ENCODE results near the gene RHBDD2.
"Not testable (repeated sequence)": the region's sequence is repeated elsewhere in the genome, so short reads cannot be mapped to it uniquely, and the experiment has no call there.

Gene RHBDD2

DNA sequence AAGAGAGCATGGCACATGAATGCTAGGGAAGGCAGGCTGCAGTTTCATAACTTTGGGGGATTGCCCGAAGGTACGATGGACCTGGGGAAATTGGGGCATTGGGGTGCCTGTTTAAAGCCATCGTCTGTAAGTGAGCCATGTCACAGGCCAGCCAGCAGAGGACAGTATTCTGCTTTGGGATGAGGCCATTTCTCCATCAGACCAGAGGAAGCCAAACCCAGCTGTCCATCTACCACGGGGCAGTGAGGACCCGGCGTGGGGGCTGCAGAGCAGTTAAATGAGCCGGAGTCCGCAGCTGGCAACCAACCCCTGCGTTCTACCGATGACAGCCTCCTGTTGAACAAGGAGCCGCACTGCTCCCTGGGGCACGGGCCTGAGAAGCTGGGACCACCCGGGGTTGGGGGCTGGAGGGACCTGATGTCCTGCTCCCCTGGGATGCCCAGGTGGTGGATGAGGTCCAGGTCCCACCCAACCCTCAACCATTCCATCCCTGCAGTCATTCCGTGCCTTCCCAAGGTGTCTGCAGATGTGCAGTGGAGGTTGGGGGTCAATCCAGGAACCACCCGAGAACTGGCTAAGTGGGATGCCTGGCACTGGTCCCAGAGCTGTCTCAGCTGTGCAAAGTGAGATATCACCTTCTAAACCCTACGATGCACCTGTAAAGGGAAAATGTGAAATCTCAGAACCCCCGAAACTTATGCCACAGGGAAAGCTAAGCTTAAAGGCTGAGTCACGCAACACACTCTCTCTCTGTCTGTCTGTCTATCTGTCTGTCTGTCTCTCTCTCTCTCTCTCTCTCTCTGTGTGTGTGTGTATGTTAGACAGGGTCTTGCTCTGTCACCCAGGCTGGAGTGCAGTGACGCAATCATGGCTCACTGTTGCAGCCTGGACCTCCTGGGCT, 12.1 kb upstream of the RHBDD2 start:
- peak; percentile 5 to 28 for DNase-seq (ENCODE audit: low read depth in 2 of 2)

DNA sequence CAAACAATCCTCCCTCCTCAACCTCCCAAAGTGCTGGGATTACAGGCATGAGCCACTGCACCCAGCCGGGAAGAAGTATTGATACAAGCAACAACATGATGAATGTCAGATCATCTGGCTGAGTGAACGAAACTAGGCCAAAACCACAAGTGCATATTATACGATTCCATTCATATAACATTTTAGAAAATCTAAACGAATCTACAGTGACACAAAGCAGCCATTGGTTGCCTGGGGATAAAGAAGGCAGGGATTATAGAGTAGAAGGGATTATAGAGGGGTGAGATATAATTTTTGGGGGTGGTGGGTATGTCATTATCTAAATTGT, 11.5 kb upstream of the RHBDD2 start:
- DNase-seq (ENCODE audit: low read depth in 2 of 2) = no peak

DNA sequence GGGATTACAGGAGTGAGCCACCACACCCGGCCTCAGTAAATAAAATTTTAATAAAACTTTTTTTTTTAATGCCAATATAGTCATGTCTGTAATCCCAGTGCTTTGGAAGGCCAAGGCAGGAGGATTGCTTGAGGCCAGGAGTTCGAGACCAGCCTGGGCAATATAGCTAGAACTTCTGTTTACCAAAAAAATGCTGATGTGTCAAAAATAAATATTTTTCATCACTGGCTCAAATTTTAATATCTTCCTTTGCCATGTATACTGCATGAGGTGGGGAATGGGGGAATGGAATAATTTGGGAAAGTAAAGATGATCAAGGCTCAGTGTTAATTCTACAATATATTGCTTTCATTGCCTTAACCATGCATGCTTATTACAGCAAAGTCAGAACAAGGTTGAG, 10.7 kb upstream of the RHBDD2 start:
- DNase-seq (ENCODE audit: low read depth in 2 of 2) = no peak

DNA sequence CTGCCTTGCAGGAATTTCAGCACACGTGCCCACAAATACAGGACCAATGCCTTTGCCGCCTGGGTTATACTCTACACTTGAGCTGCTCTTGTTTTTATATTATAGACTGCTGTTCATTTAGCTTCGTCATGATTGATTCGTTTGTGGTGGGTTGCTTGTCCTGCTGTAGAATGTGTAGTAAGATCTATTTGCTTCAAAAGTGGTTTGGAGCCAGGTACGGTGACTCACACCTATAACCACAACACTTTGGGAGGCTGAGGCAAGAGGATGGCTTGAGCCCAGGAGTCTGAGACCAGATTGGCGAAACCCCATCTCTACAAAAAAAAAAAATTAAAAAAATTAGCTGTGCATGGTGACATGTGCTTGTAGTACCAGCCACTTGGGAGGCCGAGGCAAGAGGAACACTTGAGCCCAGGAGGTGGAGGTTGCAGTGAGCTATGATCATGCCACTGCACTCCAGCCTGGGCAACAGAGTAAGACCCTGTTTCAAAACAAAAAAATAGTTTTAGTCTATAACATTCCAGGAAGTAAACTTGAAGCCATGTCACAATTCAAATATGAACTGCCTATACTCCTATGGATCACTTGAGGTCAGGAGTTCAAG, 9.0 kb upstream of the RHBDD2 start:
- DNase-seq (ENCODE audit: low read depth in 2 of 2) = no peak

DNA sequence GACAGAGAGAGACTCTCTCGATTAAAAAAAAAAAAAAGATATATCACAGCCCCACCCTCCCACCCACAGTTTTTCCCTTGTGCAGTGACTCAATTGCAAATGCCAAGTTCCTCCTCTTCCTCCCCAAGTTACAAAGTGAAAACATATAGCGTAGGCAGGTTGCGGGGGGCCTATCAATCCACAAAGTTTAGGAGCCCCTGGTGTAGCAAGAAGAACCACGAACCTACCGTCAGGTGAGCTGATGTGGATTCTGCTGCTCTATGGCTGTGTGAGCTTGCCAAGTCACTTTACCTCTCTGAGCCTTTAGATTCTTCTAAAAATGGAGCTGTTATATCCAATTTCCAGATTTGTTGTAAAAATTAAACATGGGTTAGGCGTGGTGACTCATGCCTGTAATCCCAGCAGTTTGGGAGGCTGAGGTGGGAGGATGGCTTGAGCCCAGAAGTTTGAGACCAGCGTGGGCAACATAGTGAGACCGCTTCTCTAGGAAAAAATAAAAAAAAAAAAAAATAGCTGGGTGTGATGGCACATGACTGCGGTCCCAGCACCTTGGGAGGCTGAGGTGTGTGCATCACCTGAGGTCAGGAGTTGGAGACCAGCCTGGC, 8.2 kb upstream of the RHBDD2 start:
- DNase-seq (ENCODE audit: low read depth in 2 of 2) = peak in 1 of 2 donors; percentile 7

DNA sequence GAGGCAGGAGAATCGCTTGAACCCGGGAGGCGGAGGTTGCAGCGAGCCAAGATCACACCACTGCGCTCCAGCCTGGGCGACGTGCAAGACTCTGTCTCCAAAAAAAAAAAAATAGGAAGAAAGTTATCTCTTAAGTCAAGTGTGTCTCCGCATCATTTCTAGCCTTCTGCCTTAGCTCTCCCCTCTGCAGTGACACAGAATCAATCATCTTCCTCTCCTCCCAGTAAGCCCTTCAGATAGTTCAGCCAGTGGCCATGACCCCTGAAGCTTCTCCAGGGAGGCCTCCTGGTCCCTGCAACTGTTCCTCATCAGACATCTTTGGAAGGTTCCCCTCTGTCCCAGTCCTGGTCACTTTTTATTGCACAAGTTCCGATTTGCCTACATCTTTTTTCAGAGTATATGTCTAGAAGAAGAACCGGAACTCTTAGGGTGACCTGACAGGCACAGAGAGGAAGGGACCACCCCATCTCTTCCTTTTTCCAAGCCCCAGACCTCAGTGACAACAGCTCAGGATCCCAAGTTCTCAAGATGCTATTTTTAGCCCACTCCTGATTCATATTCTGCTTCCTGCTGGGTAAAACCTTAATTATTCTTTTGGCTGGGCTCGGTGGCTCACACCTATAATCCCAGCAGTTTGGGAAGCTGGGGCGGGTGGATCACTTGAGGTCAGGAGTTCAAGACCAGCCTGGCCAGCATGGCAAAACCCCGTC, 6.6 kb upstream of the RHBDD2 start:
- no peak for DNase-seq (ENCODE audit: low read depth in 2 of 2)

DNA sequence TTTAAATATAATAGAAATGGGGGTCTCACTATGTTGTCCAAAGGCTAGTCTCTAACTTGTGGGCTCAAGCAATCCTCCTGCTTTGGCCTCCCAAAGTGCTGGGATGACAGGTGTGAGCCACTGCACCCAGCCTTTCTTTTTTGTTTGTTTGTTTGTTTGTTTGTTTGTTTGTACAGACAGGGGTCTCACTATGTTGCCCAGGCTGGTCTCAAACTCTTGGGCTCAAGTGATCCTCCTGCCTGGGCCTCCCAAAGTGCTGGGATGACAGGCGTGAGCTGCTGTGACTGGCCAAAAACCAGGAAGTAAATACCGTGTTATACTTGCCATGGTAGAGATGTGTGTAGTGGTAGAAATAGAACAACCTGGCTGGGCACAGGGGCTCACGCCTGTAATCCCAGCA, 4.7 kb upstream of the RHBDD2 start:
- DNase-seq (ENCODE audit: low read depth in 2 of 2) = not testable (repeated sequence)

DNA sequence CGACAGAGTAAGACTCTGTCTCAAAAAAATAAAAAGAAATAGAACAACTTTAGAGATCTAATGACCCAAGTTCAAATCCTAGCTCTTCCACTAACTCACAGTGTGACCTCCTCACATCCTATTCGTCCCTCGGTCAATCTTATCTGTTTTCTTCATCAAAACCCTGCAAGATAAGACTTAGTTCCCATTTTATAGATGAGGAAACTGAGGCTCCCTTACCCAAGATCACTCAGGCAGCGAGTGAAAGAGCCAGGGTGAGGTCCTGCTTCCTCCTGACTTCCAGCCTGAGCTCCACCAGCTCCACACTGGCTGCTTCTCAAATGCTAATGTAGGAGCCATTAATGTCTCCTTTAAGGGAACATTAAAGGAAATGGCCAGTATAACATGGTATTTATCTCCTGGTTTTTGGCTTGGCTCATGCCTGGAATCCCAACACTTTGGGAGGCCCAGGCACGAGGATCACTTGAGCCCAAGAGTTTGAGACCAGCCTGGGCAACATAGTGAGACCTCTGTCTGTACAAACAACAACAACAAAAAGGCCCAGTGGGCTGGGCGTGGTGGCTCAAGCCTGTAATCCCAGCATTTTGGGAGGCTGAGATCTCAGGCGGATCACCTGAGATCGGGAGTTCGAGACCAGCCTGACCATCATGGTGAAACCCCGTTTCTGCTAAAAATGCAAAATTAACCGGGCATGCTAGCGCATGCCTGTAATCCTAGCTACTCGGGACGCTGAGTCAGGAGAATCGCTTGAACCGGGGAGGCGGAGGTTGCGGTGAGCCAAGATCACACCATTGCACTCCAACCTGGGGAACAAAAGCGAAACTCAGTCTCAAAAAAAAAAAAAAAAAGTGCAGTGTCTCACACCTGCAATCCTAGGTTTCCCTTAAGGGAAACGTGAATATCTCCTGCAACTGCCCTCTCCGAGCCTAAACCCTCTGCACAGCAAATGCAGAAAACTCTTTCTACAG, 3.4 kb upstream of the RHBDD2 start:
- no peak for DNase-seq (ENCODE audit: low read depth in 2 of 2)

DNA sequence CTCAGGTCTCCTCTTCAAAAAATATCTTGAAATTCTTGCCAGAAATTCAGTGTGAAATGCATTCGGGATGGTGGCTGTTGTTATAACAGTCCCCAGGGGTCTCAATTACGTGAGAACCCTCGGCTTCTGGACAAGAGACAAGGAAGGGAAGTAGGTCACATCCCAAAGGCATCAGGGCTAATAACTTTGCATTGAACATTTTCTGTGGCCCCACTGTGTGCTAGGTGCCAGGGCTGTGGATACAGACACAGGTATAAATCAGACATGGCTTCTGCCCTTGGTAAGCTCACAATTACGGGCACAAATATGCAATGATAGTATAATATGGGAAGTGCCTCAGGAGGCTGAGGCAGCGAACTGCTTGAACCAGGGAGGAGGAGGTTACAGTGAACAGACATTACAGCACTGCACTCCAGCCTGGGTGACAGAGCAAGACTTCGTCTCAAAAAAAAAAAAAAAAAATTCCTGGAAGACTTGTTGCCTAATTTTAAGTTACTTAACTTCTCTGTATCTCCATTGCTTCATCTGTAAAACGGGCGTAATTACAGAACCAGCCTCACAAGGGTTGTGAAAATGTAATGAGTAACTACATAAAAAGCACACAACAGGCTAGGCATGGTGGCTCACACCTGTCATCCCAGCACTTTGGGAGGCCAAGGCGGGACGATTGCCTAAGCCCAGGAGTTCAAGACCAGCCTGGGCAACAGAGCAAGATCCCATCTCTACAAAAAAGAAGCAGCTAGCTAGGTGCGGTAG, 2.5 kb upstream of the RHBDD2 start:
- no peak for DNase-seq (ENCODE audit: low read depth in 2 of 2)

DNA sequence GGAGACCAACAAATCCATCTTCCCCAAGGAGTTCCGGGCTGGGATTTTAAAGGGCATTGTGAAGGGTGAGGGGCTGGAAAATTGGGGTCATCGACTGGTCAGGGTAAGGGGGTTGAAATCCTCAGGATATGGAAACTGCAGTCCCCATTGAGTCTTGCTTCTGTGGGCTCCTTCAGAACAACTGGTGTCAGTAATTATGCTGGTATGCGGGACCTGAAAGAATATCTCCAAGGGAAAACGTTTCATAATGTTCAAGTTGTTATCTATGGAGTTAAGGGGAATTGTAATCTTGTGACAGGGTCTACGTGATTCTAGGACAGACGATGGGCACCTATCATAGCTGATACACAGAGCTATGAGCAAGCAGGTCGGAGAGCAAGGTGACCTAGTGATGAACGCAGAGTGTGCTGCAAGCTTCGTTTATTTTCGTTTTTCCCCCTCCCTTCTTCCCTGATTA, 494 bp upstream of the RHBDD2 start:
- DNase-seq (ENCODE audit: low read depth in 2 of 2) = no peak

DNA sequence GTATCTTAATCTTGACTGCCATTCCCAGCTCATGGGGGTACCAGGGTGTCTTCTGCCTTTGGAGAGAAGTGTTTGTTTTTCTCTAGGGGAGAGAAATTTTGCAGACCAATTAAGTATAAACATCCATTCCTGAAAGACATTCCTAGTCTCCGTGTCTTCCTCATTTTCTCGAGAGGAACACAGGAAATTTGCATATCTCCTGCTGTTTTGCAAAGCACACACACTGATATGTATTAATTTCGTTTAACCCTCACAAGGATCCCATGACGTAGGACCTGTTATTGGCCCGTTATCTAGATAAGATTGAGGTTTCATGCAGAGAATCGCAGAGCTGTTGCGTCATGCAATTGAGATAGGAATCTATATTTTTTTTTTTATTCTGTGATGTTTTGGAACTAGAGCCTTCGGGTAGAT, 944 bp downstream of the RHBDD2 start:
- DNase-seq (ENCODE audit: low read depth in 2 of 2) = peak in 1 of 2 donors; percentile 11

DNA sequence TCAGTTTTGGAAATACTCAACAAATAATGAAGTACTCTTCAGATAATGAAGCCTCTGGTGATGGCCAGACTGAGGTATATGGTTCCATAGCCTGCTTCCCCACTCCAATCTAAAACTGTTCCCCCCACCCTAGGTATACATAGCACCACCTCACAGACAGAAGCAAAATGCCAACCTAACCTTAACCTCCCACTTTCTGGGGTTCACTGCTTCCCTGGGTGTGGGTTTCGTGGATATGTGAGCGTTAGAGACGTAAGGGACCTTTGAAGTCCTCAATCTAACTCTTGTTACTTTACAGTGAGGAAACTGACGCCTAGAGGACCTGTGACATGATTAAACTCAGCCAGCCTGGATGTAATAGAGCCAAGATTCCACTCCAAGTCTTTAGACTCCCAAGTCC, 1.4 kb downstream of the RHBDD2 start:
- no peak for DNase-seq (ENCODE audit: low read depth in 2 of 2)

DNA sequence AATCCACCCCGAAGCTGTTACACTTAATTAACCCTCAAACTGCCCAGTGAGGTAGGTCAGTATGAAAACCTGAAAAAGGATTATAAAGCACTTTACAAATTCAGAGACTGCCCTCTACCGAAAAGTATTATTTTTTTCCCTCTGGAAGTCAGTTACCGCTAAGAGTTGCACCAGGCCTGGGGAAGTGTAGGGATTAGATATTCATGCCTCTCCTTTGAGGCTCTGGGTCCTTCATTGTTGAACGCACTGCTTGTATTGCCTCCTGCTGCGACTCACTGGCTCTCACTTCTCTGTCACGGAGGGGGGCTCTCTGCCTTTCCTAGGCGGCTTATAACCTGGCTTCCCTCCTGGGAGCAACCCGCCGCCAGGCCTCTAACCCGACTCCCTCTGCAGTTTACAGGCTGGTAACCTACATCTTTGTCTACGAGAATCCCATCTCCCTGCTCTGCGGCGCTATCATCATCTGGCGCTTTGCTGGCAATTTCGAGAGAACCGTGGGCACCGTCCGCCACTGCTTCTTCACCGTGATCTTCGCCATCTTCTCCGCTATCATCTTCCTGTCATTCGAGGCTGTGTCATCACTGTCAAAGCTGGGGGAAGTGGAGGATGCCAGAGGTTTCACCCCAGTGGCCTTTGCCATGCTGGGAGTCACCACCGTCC, 2.7 kb downstream of the RHBDD2 start:
- no peak for DNase-seq (ENCODE audit: low read depth in 2 of 2)

DNA sequence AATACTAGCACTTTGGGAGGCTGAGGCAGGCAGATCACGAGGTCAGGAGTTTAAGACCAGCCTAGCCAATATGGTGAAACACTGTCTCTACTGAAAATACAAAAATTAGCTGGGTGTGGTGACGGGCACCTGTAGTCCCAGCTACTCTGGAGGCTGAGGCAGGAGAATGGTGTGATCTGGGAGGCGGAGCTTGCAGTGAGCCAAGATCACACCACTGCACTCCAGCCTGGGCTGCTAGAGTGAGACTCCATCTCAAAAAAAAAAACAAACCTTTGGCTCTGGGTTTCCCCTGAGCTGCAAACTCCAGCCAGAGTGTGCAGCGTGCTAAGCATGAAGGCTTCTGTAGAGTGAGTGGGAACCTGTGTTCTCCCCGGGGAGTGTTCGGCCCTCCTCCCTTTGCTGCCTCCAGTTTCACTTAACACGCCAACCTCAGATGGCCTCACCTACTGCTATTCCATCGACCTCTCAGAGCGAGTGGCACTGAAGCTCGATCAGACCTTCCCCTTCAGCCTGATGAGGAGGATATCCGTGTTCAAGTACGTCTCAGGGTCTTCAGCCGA, 4.5 kb downstream of the RHBDD2 start:
- not testable (repeated sequence) for DNase-seq (ENCODE audit: low read depth in 2 of 2)

DNA sequence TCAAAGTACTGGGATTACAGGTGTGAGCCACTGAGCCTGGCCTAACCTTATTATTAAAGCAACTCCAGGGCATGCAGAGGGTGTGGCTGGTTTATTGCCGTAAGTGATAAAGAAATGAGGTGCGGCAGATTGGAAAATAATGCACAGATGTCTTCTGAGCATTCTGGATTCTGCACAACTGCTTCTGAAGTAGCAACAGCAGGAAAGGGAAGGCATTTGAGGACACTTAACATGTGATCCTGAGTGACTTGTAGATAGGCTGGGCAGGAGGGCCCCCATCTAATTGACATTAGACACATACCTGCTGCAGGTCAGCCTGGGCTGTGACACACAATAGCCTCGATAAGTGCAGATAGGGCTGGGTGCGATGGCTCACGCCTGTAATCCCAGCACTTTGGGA, 5.6 kb downstream of the RHBDD2 start:
- DNase-seq (ENCODE audit: low read depth in 2 of 2) = no peak

DNA sequence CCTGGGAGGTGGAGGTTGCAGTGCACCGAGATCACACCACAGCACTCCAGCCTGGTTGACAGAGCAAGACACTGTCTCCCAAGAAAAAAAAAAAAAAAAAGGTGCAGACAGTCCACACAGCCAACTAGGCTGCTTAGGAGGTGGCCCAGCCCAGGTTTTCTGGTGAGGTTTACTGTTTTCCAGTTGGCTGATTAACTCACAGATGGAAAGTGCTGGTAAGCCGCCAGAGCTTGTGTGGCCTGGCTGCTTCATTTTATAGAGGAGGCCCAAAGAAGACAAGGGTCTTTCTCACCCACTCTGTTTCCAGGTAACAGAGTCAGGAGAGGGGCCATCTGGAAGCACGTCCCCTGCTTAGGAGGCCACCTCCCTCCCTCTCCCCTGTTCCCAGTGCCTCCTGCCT, 6.2 kb downstream of the RHBDD2 start:
- DNase-seq (ENCODE audit: low read depth in 2 of 2) = no peak

DNA sequence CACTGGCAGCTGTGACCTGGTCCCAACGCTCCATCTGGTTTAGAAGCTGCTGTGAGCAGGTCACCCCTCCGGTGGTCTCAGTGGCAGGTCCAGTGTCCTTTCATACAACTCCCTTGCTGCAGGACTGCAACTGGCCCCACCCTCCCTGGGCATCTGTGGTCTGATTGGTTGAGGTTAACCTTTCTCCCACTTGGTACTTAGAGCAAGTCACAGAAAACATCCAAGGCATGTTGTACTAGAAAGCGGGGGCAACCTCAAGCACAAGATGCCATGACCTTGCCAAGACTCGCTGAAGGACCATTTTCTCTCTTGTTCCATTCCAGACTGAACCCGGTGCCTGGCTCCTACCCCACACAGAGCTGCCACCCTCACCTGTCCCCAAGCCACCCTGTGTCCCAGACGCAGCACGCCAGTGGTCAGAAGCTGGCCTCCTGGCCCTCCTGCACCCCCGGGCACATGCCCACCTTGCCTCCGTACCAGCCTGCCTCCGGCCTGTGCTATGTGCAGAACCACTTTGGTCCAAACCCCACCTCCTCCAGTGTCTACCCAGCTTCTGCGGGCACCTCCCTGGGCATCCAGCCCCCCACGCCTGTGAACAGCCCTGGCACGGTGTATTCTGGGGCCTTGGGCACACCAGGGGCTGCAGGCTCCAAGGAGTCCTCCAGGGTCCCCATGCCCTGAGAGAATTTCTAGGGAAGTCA, 9.0 kb downstream of the RHBDD2 start:
- DNase-seq (ENCODE audit: low read depth in 2 of 2) = no peak

DNA sequence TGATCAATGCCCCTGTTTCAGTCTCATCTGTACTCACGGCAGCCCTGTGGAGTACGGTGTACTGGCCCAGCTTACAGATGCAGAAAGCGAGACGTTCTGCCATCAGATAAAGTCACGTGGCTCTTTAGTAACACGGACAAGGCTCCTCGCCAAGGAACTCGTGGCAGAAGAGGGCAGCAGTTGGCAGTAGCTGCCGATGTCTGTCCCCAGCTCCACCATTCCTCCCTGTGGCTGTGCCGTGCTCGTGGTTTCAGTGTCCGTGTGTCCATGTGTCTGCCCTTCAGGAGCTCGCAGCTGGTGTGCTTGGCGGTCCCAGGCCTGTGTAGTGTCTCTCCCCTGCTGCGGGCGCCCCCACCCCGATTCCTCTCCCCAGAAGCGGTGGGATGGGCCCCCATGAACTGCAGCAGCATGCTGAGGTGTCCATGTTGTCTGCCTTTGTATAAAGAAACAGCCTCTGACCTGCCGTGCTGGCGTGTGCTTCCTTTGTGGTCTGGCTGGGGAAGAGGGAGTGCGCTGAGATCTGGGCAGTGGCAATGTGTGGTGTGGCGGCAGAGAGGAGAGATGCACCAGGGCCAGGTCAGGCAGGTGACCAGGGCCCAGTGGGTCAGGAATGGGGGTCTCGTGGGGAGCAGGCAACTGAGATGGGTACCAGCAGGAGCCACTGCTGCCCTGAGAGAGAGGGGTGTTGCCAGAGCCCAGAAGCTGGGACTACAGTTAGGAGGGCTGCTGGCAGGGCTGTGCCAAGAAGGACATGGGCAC, 9.8 kb downstream of the RHBDD2 start:
- no peak for DNase-seq (ENCODE audit: low read depth in 2 of 2)

All from activated CD8-positive, alpha-beta memory T cell treated with anti-CD3 and anti-CD28 coated beads for 4 hours (primary cell).